Measurements from ENCODE around the gene EMILIN1. TPM values are rescaled to one million over a fixed set of nuclear protein-coding genes. Genes with fewer than 3 reads are reported as not detected.

The EMILIN1 gene
- total RNA-seq, 1 donor from 2014 or later = 180 TPM

- no peaks in the 10 kb centered on the region for H3K27me3 Mint-ChIP-seq (ENCODE audit: low read depth)
- H3K4me1 Mint-ChIP-seq (ENCODE audit: low read depth) = peaks cover 9% of the 10 kb centered on the region
- TF ChIP-seq CTCF (IDR thresholded peaks at IDR 0.05) = no peak
- no peak overlapping the region for H3K27ac Mint-ChIP-seq (ENCODE audit: unreplicated experiment)
- no peak overlapping the region for H3K4me3 Mint-ChIP-seq (ENCODE audit: unreplicated experiment)
- no peaks in the 10 kb centered on the region for H3K36me3 Mint-ChIP-seq (ENCODE audit: low read depth)
- H3K9me3 Mint-ChIP-seq (ENCODE audit: low read depth) = no peaks in the 10 kb centered on the region
- DNase-seq (ENCODE audit: low spot score) = no peak
Measured at GRCh38 chr2:27092696-27093429, 14.4 kb downstream of the EMILIN1 start.

DNA sequence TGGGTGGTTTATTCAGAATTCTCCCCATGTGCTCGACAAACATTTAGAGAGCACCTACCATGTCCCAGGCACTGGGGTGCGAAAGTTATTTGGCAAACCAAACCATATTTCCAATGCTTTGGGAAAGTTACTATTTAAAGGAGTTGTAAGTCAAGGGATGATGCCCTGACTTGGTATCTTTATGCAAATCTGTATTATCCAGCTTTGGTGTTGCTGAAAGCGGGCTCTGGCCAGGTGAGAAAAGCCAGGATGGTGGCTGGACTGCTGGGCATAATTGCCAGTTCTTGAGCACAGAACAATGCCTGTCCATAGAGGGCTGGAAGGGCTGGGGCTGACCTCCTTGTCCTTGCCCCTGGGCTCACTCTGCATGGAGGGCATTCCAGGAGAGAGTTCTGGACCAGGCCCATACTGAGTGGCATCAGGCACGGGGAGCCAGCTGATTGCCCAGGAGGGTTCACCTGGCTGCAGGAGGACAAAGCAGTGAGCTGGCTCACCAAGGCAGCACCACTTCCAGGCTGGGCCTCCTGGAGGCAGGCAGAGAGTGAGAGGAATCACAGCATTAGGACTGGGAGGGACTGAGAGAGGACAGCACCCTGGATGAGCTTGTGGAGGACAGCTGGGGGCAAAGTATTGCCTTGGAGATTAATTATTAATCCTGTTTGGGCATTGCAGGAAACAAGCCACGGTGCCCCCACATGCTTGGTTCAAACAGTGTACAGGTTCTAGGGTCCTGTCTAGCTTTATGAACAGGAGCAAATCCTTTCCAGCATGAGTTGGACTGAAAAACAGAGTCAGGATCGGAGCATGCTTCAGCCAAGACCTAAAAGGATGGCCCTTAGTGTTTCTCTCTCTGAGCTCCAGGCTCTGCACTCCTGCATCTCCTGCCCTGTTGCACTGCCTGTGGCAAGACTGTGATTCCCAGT is 15.3 kb downstream of the EMILIN1 start:
- no peak for TF ChIP-seq CTCF (IDR thresholded peaks at IDR 0.05)
- H3K4me3 Mint-ChIP-seq (ENCODE audit: unreplicated experiment) = no peak overlapping the region
- H3K27ac Mint-ChIP-seq (ENCODE audit: unreplicated experiment) = no peak overlapping the region
- H3K27me3 Mint-ChIP-seq (ENCODE audit: low read depth) = no peaks in the 10 kb centered on the region
- H3K9me3 Mint-ChIP-seq (ENCODE audit: low read depth) = no peaks in the 10 kb centered on the region
- no peaks in the 10 kb centered on the region for H3K36me3 Mint-ChIP-seq (ENCODE audit: low read depth)
- DNase-seq (ENCODE audit: low spot score) = no peak
- H3K4me1 Mint-ChIP-seq (ENCODE audit: low read depth) = peaks cover 9% of the 10 kb centered on the region

- DNase-seq (ENCODE audit: low spot score) = no peak
- H3K27ac Mint-ChIP-seq (ENCODE audit: unreplicated experiment) = no peak overlapping the region
- H3K4me1 Mint-ChIP-seq (ENCODE audit: low read depth) = peaks cover 9% of the 10 kb centered on the region
- TF ChIP-seq CTCF (IDR thresholded peaks at IDR 0.05) = no peak
- no peaks in the 10 kb centered on the region for H3K9me3 Mint-ChIP-seq (ENCODE audit: low read depth)
- H3K36me3 Mint-ChIP-seq (ENCODE audit: low read depth) = no peaks in the 10 kb centered on the region
- no peak overlapping the region for H3K4me3 Mint-ChIP-seq (ENCODE audit: unreplicated experiment)
- no peaks in the 10 kb centered on the region for H3K27me3 Mint-ChIP-seq (ENCODE audit: low read depth)
Measured at GRCh38 chr2:27094353-27094984, 16.1 kb downstream of the EMILIN1 start.

DNA sequence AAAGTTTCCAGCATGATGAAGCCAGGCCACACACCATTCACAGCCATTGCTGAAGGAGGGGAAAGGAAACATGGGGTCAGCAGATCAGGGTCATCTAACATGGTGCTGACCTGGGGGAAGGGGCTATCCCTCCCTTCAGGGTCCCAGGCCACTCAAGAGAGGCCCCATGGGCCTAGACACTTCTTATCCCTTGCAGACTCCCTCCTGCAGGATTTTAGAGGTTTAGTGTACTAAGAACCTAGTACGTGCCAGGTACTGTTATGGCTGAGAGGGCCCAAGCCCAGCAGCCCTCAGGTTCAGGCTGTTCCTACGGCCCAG is 17.0 kb downstream of the EMILIN1 start:
- H3K36me3 Mint-ChIP-seq (ENCODE audit: low read depth) = no peaks in the 10 kb centered on the region
- peaks cover 9% of the 10 kb centered on the region for H3K4me1 Mint-ChIP-seq (ENCODE audit: low read depth)
- H3K9me3 Mint-ChIP-seq (ENCODE audit: low read depth) = no peaks in the 10 kb centered on the region
- H3K27ac Mint-ChIP-seq (ENCODE audit: unreplicated experiment) = no peak overlapping the region
- H3K27me3 Mint-ChIP-seq (ENCODE audit: low read depth) = no peaks in the 10 kb centered on the region
- no peak for DNase-seq (ENCODE audit: low spot score)
- H3K4me3 Mint-ChIP-seq (ENCODE audit: unreplicated experiment) = no peak overlapping the region
- no peak for TF ChIP-seq CTCF (IDR thresholded peaks at IDR 0.05)
